Measurements from ENCODE around the gene RAD51AP2. TPM values are rescaled to one million over a fixed set of nuclear protein-coding genes. Genes with fewer than 3 reads are reported as not detected.

The RAD51AP2 gene
- total and polyA plus RNA-seq, 2 of the 13 experiments (the other 11 are each of a cell fraction or from before 2014, with no cell fraction given) = 0.11 to 0.12 TPM

DNA sequence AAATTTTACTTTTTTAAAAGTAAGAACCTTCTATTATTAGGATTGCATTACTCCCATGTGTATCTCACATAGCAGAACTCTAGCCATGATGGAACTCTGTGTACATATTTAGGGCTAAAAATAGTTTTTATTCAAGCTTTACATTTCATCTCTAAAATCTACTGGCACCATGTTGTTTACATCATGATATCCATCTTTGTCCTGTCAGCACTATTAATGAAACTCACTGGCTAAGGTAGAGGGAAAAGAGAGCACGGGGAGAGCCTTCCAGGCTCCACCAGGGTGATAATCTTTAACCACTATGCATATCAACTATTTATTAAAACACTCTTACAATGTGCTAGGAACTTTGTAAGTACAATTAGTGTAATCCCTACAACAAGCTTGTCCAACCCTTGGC is 34.7 kb downstream of the RAD51AP2 start:
- intact Hi-C loops (cut with micrococcal nuclease; ENCODE audit: unreplicated experiment) (no loop called here), in situ Hi-C loops (cut with HindIII; ENCODE audit: extremely low pct_ligation_motif_present, low pct_unique_long_range_greater_than_20kb) (loop anchor here (5.0 kb wide), 1 partner anchor 34 kb away; the partner anchor contains the start of gene RAD51AP2)
- DNase-seq (ENCODE audit: low spot score) = no peak
- H3K4me3 ChIP-seq (replicated peaks in 1 of 3; ENCODE audit: insufficient read depth in 1 of 3, low read depth in 2 of 3, low read length in 3 of 3) = no peak overlapping the region
- H3K9ac ChIP-seq (ENCODE audit: insufficient read depth, low read depth, low read length) = no peak overlapping the region
- no peaks in the 10 kb centered on the region for H3K9me3 ChIP-seq (ENCODE audit: low read length)
- peak; percentile 76 to 84 for TF ChIP-seq MAFK (conservative IDR thresholded peaks at IDR 0.05 in 1 of 2, IDR thresholded peaks at IDR 0.05 in 1 of 2; ENCODE audit: low read length in 2 of 2)
- peak; percentile 76 for TF ChIP-seq MAFF (IDR thresholded peaks at IDR 0.05; ENCODE audit: low read depth, low read length)
- no peak for TF ChIP-seq NR2C2 (CRISPR knock-in tag; IDR thresholded peaks at IDR 0.05; ENCODE audit: borderline replicate concordance)
- TF ChIP-seq TGIF2 (CRISPR knock-in tag; IDR thresholded peaks at IDR 0.05) = no peak
- BruUV-seq (replicated peaks) = no TSS peak
- no peak for FAIRE-seq
- H2AFZ ChIP-seq (ENCODE audit: low read length) = no peak overlapping the region
- WGBS (ENCODE audit: low lambda C conversion rate) = 94% methylated on average over 1 of the region's 1 CpG
- POLR2A ChIA-PET = interaction anchor here (0.8 kb wide), 1 partner anchor 57 kb away, joined by 4 read pairs; the partner anchor contains the start of gene VSNL1
- H3K36me3 ChIP-seq (replicated peaks in 1 of 2; ENCODE audit: control insufficient read depth in 1 of 2, insufficient read depth in 2 of 2, low read length in 2 of 2) = no peaks in the 10 kb centered on the region
- no peaks in the 10 kb centered on the region for H3K79me2 ChIP-seq (ENCODE audit: insufficient read depth, low read length)
- no peaks in the 10 kb centered on the region for H4K20me1 ChIP-seq (ENCODE audit: insufficient read depth, low read length)
- CTCF ChIA-PET (ENCODE audit: low intra/inter-chr PET ratio, low total read pairs) = no interaction called here
- H3K4me1 ChIP-seq (ENCODE audit: insufficient read depth, low read length) = peaks cover 51% of the 10 kb centered on the region
- H3K27me3 ChIP-seq (ENCODE audit: control insufficient read depth in 1 of 2, insufficient read depth in 2 of 2, low read length in 2 of 2) = no peaks in the 10 kb centered on the region
- ATAC-seq = no peak
- no peak overlapping the region for H3K4me2 ChIP-seq (ENCODE audit: low read depth, low read length)
- H3K27ac ChIP-seq (ENCODE audit: extremely low read length, insufficient read depth, low read length) = no peak overlapping the region

DNA sequence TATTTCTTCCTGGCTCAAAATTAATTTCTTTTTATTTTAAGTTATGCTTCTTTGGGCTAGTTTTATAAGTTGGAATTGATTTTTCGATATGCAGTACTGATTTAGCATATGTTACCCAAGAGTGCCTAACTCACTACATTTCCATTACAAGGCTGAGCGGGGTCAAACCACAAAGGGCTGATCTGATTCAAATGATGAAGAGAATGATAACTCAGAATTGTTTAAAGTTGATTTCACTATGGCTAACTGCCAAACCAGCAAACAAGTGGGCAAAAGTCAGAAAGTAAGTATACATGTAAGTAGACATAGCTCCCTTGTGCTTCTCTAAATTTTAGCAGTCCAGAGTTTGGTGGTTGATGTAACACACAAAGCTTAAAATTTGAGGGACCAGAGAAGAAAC is 35.6 kb downstream of the RAD51AP2 start:
- H3K4me3 ChIP-seq (replicated peaks in 1 of 3; ENCODE audit: insufficient read depth in 1 of 3, low read depth in 2 of 3, low read length in 3 of 3) = no peak overlapping the region
- BruUV-seq (replicated peaks) = no TSS peak
- peak; percentile 66 for DNase-seq (ENCODE audit: low spot score)
- H3K79me2 ChIP-seq (ENCODE audit: insufficient read depth, low read length) = no peaks in the 10 kb centered on the region
- H3K4me1 ChIP-seq (ENCODE audit: insufficient read depth, low read length) = peaks cover 51% of the 10 kb centered on the region
- no peaks in the 10 kb centered on the region for H4K20me1 ChIP-seq (ENCODE audit: insufficient read depth, low read length)
- H3K9ac ChIP-seq (ENCODE audit: insufficient read depth, low read depth, low read length) = no peak overlapping the region
- no peak for FAIRE-seq
- in situ Hi-C loops (cut with HindIII; ENCODE audit: extremely low pct_ligation_motif_present, low pct_unique_long_range_greater_than_20kb) (loop anchor here (5.0 kb wide), 1 partner anchor 35 kb away; the partner anchor contains the start of gene RAD51AP2), intact Hi-C loops (cut with micrococcal nuclease; ENCODE audit: unreplicated experiment) (no loop called here)
- no peaks in the 10 kb centered on the region for H3K27me3 ChIP-seq (ENCODE audit: control insufficient read depth in 1 of 2, insufficient read depth in 2 of 2, low read length in 2 of 2)
- no peaks in the 10 kb centered on the region for H3K36me3 ChIP-seq (replicated peaks in 1 of 2; ENCODE audit: control insufficient read depth in 1 of 2, insufficient read depth in 2 of 2, low read length in 2 of 2)
- 81% methylated on average over 2 of the region's 2 CpGs for WGBS (ENCODE audit: low lambda C conversion rate)
- ChIA-PET POLR2A (interaction anchor here (0.8 kb wide), 1 partner anchor 58 kb away, joined by 4 read pairs; the partner anchor contains the start of gene VSNL1), CTCF (ENCODE audit: low intra/inter-chr PET ratio, low total read pairs) (no interaction called here)
- H2AFZ ChIP-seq (ENCODE audit: low read length) = peak overlapping the region; percentile 2
- no peak overlapping the region for H3K27ac ChIP-seq (ENCODE audit: extremely low read length, insufficient read depth, low read length)
- TF ChIP-seq ZBTB21 (CRISPR knock-in tag; IDR thresholded peaks at IDR 0.05) (no peak), CENPX (CRISPR knock-in tag; IDR thresholded peaks at IDR 0.05) (no peak), GTF3A (CRISPR knock-in tag; conservative IDR thresholded peaks at IDR 0.05) (no peak), RARG (CRISPR knock-in tag; IDR thresholded peaks at IDR 0.05; ENCODE audit: low read depth) (no peak), ZNF772 (CRISPR knock-in tag; IDR thresholded peaks at IDR 0.05) (no peak), ATM (IDR thresholded peaks at IDR 0.05; ENCODE audit: borderline replicate concordance) (no peak), ZNF777 (CRISPR knock-in tag; IDR thresholded peaks at IDR 0.05) (no peak)
- H3K9me3 ChIP-seq (ENCODE audit: low read length) = no peaks in the 10 kb centered on the region
- no peak overlapping the region for H3K4me2 ChIP-seq (ENCODE audit: low read depth, low read length)
- ATAC-seq = no peak

Data from HepG2 (cell line).